NCI-H1436 treated with DMSO at 0.1 percent for 48 hours (cell line): ENCODE measurements around the gene PAK5.
A peak's percentile ranks its signal among the peaks of the same experiment; 100 is the strongest.
"Not testable (repeated sequence)": the region's sequence is repeated elsewhere in the genome, so short reads cannot be mapped to it uniquely, and the experiment has no call there.

ENCODE experiments used
- DNase-seq: peaks from one replicate; lab custom pipeline; 2025; lab: John Stamatoyannopoulos, UW

The PAK5 gene

DNA sequence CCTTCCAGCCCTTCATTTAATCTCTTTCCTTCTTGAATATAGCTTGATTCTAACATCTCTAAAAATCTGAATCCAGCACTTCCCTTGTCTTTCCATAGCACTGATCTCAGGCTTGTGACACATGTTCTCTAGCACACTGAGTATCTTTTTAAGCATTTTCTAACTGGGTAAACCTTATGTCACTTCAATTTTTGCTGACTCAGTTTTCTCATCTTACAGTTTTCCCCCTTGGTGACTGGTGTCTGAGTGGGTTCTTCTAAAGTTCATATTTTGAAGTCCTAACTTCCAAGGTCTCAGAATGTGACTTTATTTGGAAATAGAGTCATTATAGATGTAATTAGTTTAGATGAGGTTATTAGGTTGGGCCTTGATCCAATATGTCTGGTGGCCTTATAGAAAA is 153.9 kb downstream of the PAK5 start:
- no peak for DNase-seq

DNA sequence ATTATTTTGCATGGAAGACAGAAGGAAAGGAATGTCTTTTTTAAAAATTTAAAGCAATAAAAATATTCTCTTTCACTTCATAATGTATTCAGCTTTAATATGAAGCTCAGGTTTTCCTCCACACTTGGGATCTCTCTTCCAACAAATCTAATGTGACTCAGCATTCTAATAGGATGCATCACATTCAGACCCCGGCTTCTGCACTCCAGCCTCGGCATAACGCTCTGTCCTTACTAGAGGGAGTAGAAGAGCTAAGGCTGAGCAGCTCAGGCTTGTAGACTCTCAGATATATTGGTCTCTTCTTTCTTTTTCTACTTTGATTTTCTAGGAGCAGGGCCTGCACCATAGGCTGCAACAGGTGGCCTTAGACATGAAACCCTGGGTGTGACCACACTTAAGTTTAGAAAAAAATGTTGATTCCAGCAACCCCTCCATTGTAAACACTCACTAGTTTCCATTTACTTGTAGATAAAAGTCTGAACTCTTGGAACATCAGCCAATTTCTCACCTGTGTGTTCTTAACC is 161.7 kb downstream of the PAK5 start:
- DNase-seq: no peak

DNA sequence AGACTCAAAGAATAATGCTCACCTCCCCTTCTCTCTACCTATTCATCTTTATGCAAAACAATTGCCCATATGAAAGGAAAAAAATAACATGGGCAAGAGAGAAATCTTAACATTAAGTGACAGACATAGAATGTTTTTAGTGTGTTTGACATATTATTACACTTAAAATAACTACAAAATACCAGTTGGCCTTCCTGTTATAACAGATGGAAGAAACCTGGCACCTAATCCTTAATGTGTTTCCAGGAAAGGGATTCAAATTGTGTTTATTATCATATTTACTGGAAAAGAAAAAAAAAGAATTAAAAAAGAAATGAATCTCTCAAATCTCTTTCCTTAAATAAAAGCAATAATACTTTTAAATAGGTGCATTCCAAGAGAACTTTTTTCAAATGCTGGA is 165.9 kb downstream of the PAK5 start:
- no peak for DNase-seq

DNA sequence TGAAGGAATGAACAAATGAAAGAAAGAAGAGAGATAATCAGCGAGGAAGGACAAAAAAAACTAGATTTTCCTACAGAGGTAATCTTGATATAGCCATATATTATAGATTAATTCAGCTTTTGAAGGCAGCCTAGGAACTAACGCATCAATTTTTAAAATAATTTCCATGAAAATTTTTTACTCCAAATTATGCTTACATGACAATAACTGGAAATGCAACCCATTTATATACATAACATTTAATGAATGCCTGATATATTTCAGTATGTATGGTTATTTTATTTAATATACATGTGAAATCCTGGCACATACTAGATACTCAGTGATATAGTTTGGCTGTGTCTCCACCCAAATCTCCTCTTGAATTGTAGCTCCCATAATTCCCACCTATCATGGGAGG is 166.8 kb downstream of the PAK5 start:
- no peak for DNase-seq

DNA sequence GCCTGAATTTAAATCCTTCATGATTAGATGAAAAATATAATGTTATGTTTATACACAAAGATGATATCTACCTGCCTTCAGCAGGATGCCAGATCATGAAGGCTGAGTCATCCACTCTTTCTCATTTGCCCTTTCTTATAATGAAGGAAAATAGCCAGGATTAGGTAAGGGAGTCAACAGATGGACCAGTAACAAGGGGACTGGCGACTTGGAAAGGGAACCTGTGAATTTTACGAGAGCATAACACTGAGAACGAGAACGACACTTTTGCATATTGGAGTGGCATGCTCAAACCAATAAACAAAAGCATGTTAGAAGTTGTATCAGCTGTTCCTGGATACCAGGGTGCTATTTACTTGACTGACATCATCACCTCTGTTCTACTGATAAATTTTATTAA is 170.5 kb downstream of the PAK5 start:
- DNase-seq: no peak

DNA sequence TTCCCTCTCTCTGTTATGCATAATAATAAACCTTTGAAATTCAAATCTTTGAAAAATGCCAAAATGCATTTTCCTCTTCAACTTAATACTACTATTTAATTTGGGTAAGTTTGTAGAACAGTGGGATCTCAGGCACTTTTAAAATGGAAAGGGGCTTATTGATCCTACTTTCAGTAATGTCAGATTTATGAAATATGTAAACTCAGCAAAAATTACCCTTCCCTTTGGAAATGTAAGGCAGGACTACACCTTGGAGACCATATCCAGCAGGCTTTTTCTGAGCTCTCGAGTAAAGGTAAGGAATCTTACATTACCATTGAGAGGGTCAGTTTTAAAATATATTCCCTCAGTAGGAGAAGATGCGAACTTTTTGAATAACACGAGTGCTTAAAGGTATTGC is 175.5 kb downstream of the PAK5 start:
- DNase-seq: no peak

DNA sequence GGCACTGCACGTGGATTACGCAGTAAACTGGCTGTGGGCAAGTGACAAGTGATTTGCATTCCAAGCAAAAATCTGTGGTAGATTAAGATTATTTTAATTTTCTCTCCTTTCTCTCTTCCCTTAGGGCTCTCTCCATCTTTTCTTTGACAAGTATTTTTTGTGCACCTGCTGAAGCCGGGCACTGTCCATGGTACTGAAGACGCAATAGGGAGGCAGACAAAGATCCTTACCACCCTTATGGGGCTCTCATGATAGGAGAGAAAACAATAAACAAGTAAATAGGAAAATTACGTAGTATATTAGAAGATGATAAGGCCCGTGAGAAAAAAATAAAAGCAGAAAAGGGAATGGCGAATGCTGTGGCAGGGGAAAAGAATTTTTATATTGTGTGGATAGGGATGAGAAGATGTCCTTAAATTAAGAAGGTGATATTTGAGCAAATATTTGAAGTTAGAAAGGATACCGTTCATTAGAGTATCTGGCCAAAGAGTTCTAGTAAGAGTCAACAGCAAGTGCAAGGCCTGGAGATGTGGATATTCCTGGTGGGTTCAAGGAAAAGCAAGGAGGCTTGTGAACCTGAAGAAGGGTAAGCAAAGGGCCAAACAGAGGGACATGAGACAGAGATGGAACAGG is 178.5 kb downstream of the PAK5 start:
- no peak for DNase-seq

DNA sequence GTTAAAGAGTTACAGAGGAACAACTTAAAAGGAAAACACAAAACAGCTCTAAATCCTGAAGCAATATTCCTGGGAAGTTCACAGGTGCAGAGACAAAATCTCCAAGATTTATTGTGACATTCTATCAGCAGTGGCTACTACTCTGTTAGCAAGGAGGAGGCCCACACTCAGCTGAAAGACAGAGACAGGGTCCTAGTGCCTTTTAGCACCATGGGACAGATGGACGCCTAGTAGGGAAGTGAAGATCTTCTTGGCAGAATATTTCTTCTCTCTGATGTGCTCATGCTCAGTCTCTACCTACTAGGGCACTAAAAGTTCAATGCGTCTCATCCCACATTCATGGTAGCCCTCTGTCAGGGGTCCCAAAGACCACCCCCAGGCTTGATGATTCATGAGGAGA is 191.1 kb downstream of the PAK5 start:
- no peak for DNase-seq

DNA sequence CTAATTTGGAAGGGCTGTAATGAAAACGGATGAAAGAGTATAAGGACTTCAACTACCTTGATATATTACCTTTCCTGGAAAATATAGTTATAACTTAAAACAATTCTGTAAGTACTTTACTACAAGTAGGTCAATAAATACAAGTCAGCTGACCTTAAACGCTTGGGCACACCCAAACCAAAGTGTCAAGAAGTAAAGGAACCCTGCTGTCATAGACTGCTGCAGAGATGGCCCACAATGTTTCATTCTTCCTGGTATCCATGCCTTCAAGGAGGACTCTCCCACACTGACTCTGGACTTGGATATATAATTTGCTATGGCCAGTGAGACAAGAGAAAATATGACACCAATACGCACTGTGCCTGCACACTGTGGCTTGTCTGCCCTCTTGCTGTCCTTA is 192.5 kb downstream of the PAK5 start:
- no peak for DNase-seq

DNA sequence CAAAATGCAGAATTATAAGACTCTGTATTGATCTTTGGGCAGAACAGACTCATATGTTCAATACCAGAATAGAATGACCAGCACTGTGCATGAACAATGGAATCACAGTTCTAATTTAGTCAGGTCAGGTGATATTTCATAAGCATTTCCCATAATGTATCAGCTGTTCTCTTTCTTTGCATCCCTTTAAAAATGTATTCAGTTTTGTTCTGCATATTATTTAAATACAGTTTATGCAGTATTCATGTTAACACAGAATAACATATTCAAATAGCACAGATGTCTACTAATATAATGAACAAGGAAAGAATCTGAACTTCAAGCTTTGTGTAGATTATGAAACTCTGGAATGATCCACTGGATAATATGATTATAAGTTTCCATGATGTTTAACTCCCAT is 196.0 kb downstream of the PAK5 start:
- DNase-seq: no peak

DNA sequence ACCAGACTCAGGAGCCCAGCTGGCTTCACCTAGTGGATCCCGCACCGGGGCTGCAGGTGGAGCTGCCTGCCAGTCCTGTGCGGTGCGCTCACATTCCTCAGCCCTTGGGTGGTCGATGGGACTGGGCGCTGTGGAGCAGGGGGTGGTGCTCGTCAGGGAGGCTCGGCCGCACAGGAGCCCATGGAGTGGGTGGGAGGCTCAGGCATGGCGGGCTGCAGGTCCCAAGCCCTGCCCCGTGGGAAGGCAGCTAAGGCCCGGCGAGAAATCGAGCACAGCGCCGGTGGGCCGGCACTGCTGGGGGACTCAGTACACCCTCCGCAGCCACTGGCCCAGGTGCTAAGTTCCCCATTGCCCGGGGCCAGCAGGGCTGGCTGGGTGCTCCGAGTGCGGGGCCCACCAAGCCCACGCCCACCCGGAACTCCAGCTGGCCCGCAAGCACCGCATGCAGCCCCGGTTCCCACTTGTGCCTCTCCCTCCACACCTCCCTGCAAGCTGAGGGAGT is 197.3 kb downstream of the PAK5 start:
- not testable (repeated sequence) for DNase-seq

DNA sequence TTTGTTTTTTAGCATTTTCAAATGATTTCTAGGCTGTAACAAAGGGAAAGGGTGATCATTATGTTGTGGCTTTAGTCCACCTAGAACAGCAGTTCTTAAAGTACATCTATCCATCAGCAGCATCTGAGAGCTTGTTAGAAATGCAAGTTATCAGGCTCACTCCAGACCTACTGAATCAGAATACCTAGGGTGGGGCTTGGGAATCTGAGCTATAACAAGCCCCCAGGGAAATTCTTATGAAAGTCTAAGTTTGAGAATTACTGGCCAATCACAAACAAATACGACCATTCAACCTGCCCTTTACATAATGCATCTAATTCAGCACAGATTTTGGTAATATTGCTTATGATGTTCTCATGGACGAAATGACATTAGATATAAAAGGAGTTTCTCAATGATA is 201.0 kb downstream of the PAK5 start:
- no peak for DNase-seq

DNA sequence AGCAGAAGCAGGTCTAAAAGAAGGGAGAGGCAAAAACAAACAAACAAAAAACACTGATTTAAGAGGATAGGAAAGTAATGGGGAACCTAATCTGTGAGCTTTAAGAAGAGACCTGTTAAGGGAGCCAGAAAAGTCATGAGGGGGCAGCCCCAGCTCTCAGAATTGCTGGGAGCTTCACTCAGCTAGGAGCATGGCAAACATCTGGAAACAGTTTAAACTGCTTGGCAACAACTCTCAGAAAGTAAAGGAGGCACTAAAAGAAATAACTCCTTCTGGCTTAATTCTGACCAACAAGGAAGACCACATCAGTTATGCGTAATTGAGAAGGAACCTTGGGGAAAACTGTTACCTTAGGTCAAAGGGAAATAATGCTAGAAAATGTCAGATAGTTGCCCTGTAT is 203.1 kb downstream of the PAK5 start:
- no peak for DNase-seq

DNA sequence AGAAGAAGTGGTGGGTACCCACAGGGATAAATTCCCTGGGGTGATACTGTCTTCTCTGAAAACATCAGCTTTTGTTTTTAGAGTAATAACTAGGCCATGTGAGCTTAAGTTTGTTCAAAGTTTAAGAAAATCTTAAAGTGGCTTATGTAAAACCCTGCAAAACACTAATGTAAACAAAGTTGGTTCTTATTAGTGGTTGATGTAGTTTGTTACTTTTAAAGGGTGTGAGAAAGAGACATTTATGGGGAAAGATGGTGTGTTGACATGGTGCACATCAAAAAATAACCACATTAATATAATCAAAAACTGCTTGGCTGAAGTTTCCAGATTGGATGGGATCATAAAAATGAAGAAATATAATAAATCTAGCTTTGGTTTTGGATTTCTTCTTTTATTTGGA is 204.5 kb downstream of the PAK5 start:
- no peak for DNase-seq

DNA sequence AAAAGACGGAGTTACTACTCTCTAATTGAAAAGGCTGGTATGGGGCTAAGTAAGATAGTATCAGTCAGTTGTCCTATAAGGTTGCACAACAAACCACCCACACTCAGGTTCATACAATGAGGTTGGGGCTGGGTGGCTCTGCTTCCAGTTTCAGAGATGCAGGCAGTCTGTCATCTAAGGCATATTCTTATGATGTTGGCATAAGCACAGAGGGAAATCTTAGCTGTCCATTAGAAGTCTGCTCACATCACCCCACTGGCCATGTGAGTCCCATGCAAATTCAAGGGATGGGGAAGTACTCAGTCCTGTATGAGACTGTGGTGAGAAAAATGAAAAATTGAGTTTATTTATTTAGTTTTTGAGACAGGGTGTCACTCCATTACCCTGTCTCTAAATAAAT is 205.9 kb downstream of the PAK5 start:
- no peak for DNase-seq

DNA sequence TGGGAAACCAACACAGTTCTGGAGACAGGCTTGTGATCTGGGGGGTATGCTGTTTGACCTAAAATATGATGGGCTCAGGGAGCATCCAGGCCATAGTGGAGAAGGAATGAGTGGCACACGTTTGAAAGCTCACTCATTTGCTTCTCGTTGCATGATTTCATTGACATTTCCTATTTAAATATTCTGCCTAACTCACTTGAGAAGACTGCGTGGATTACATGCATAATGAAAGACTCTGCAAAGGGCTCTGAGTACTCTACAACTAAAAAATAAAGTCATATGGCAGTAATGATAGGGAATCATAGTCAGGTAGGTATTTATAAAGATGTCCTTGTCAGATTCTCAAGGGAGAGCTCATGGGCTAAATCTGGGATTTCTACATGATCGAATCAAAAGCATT is 206.6 kb downstream of the PAK5 start:
- DNase-seq: no peak

DNA sequence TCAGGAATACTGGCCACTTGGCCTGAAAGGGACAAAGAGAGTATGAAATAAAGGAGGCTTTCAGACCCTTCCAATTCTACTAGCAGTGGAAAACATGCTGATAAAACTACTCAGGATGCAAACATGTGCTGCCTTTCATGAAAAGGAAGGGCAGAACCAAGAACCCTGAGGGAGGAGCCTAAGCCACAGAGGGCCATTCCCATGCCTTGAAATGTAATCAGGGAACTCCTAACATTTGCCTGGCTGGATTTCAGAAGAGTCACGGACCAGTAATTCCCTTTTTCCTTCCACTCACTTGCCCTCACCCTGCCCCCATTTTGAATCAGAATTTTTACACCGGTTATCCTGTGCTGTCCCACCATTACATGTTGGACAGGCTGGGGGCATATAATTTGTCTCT is 208.3 kb downstream of the PAK5 start:
- DNase-seq: no peak

DNA sequence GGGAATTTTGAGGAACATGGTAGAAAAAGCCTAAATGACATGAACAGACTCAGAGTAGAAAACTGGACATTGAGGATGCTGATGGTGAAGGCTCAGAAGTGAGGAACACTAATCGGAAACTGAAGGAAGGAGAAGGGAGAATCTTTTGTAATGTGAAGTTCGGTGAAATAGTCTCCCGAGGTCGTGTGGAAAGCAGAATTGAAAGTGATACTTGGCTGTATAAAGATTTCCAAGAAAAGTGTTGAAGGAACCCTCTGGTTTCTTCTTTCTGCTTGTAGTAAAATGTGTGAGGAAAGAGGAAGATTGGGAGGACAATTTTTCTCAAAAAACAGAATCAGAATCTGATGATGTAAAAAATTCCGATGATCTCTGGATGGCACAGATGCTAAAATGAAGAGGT is 209.0 kb downstream of the PAK5 start:
- DNase-seq: no peak

DNA sequence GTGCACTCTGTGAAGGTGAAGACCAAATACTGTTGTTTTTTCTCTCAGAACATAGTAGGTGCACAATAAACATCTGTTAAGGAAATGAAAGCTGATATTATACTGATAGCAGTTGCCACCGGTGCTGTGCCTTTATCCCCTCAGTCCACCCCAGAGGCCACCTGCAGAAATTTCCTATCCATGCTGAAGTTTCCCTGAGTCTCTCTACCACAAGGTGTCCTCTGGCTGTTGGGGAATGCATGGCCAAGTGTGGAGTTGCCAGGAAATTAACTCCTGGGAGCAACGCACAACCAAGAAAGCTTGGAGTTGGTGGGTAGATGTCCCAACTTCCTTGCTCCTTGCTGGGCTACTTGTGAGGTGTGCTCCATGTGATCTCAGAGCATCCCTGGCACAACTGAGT is 210.3 kb downstream of the PAK5 start:
- no peak for DNase-seq

DNA sequence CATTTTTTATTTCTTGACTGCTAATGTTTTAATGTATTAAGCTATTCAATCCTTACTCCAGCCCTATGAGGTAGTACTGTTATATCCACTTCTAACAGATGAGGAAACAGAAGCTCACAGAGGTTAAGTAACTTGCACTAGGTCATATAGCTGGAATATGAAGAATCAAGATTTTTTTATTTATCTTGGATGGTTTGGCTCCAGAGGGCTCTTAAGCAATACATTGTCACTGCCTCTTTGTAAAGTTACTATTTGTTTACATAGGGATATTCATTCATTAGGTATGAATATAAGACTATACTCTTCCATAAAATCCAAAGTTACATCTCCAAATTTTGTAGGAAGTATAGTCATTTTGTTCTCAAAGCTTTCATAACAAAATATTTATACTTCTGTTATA is 210.7 kb downstream of the PAK5 start:
- DNase-seq: no peak

DNA sequence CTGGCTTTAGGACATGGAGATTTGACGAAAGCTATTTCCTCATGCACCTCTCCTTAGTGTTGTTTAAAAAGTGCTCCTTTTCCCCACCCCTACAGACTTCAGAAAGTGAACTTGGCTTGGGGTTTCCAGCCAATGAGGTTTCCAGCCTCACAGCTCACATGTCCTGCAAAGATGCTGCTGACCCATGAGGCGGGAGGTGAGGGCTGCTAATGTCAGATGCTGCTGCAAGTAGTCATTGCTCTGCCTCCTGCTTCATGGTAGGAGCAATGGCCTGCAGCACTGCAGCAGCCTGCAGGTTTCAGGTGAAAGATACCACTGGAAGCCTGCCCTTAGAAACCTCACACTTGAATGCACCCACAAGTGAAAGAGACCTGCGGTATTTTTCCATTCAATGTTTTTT is 211.7 kb downstream of the PAK5 start:
- DNase-seq: no peak

DNA sequence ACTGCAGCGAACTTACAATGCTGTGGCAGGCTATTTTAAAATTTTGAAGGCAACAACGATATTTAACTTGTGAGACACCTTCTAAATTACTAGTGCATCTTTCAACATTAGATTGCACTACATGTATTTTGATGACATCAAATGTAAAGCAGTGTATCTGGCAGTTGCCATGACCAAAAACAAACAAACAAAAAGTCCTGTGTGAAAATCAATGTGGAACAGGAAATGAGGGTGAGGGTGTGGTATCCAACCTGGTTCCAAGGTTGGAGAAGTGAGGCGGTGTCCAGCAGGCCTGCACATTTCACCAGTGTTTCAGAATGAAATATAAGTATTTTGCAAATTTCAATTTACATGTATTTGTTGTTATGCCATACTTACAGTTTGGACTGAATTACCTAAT is 212.5 kb downstream of the PAK5 start:
- DNase-seq: no peak

DNA sequence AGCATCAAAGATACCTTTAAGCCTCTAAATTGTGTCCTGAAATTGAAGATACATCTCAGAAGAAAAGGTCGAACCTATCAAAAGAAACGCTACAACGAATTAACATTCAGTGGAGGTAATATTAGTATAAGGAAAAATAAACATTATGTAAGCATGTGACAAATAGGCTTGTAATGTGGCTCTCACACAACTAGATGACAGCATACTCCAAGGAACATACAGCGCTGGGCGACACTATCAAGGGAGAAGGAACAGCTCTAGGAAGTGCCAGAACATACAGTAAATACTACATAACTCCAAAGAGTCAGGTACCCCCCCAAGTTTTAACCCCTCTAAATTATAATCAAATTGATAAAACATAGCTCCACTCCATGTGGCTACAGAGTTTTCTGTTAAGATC is 220.9 kb downstream of the PAK5 start:
- DNase-seq: peak; percentile 1

DNA sequence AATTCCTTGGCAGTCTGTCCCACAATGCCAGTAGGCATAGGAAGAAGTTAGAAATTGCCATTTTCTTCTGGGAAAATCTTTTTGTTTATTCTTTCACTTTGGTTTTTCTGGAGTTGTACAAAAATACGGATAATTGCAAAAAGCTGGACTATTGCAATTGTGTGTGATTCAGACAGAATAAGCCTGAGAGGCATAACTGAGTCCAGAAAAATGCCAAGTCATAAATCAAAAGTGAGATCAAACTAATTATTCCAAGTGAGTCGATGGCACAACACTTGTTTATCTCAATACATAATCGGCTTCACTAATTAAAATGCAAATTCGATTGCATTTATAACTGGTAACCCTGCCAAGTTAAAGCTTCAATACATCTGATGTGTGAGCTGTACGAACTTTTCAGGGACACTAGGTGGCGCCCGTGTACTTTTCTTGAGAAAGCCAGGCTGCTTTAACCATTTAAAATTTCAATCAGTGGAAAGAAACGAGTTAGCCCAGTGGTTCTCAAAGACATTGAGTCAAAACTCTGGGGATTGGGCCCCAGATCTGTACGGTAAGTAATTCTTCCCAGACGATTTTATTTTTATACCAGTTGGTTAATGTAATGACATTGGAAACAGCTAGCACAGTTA is 221.9 kb downstream of the PAK5 start:
- peak; percentile 9 for DNase-seq
